GM18526 (cell line): ENCODE measurements around the gene PCDHGC5.

ENCODE experiments used
- POLR2A ChIP-seq: IDR thresholded peaks from 3 replicates; pipeline ENCODE4 v1.6.1; 2011; ENCODE audit not compliant: insufficient read length; ENCODE audit errors: extremely low read depth

The PCDHGC5 gene

DNA sequence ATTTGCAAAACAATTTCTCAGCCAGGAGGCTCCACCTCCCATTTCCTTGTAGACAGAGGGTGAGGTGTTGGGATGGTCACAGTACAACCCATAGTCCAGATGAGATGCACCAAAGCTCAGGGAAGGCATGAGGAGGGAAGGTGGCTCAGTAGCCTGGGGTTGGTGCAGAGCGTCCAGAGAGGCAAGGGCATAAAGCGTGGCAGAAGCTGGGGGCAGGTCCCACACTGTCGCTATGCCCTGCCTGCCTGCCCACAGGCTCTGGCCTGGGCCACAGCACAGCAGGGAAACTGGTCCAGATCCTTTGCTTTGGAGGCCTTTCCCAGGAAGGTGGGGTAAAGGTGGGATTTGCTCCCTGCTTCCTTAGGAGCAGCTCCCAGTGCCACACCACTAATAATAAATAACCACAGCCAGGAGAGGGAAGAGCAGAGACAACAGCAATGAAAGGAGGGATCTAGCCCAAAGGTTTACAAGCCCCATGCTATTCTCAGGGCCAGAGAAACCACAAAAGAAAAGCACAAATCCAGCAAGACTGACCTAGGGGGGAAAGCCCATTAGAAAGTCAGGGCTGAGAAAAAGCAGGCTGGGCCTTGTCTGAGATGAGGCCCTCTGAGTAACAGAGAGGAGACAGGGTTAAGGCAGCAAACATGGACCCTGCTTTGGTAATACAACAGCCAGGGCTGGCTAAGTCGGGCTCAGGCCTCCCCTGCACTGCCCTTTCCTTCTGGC is 27.2 kb downstream of the PCDHGC5 start:
- no peak for TF ChIP-seq POLR2A

DNA sequence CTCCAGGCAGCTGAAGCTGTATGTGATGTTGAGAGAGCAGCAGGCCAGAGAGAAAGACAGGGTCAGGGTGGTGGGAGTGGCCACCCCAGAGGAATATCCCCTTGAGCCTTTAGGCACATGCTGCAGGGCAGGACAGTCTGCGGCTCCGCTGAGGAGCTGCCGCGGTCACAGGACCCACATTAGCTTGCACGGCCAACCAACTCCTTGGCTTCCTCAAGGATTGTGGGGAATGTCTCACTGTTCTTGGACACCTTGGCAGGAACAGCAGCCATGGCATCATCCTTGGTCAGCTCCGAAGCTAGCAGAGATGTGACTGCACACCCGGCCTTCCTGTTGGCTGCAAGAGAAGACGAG is 27.8 kb downstream of the PCDHGC5 start:
- TF ChIP-seq POLR2A: no peak

DNA sequence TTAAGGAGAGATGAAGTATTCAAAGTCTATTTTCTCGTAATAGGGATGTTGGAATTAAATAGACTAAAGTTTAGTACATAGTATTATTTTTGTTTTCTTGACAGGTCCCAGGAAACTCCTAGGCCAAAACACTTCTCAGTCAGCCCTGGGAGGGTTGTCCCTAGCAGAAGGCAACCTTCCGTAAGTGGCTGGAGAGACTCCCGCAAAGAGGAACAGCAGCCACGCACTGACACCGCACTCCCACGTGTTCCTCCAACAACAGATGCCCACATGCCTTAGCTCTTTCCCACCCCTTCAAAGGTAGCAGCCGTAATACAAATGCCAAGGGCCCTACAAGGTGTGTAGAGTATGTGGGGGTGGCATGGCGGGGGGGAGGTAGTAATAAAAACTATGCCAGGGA is 28.4 kb downstream of the PCDHGC5 start:
- no peak for TF ChIP-seq POLR2A

DNA sequence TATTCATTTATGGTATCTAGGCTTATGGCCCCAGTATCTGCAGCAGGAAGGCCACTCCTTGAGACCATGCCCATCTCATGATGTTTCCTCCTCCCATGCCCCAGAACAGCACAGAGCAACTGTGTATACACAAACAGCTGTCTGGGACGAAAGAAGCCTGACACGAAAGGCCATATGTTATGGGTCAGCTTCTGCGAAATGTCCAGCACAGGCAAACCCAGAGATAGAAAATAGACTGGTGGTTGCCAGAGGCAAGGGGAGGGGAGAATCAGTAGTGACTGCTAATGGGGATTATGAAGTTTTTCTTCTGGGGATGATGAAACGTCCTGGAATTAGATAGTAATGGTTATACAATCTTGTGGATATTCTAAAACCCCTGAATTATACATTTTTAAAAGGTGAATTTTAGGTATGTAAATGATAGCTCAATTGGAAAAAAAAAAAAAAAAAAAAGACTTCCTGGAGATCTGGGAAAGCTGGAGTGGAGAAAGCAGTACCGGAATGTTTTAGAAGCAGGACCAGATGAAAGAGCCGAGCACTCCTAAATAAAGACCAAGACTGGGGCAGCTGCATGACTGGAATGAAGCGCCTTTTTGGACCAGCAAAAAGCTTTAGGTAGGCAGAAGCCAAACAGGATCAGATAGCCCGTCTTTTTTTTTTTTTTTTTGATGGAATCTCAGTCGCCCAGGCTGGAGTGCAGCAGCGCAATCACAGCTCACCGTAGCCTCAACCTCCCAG is 29.2 kb downstream of the PCDHGC5 start:
- no peak for TF ChIP-seq POLR2A

DNA sequence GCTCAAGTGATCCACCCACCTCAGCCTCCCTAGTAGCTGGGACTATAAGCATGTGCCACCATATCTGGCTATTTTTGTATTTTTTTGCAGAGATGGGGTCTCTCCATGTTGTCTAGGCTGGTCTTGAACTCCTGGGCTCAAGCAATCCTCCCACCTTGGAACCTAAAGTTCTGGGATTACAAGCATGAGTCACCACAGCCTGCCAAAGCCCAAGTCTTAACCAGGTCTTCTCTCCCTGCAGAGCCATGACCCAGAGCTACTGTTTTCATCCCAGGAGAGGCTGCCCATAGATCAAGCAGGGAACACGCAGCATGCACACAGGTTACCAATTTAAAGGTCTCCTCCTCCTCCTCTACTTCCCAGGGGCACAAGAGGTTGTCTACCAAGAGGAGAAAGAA is 29.7 kb downstream of the PCDHGC5 start:
- TF ChIP-seq POLR2A: no peak

DNA sequence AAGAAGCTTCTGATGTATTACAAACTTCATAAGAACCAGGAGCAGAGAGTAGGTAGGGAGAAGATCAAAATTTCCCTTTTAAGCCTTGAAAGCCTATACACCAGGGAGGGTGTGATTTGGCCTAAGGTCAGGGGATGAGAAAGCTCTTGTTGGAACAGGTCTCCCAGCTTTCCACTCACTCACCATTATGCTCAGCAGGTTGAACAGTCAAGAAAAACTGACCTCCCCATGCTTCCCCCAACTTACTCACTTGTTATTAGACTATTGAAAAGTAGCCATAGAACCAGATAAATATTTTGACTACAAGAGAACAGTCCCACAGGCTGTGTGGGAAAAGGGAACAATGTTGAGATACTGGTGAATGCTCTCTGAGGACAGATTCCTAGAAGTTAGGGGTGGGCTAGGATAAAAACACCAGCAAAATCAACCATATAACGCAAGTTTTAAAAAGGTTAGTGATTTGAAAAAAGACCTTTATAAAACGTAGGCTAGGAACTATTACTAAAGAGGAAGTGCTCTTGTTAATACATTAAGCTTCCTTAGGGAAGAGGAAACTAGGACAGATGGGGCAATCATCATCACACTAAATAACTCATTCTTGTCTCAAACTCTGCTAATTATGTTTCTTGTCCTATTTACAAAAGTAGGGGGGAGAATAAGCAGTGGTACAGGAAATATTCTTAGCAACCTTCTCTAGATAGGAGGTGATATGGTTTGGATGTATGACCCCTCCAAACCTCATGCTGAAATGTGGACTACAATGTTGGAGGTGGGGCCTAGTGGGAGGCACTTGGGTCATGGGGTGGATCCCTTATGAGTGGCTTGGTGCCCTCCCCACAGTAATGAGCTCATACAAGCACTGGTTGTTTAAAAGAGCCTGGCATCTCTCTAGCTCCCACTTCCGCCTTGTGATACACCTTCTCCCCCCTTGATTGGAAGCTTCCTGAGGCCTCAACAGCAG is 31.0 kb downstream of the PCDHGC5 start:
- no peak for TF ChIP-seq POLR2A

DNA sequence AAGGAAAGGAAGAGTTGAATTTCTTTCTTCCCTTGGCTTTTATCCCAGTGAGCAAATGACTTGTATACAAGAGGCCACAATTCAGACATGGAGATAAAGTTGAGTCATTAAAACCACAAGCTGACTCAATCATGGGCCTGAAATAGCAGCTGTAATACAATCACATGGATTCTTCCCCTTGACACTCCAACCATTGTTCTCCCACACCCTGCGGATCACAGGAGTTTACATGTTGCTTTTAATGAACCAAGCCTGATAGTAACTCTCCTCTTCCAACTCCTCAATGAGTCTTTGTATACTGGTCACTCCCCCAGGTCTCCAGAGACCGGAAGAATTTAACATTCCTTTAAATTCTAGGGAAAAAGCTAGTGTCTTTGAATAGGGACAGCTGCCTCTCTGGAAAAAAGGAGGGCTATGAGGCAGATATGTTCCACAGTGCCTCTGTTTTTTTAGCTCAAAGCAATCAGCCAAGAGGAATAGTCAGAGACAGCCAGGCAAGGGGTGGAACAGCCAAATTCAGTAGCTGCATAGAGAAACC is 32.4 kb downstream of the PCDHGC5 start:
- no peak for TF ChIP-seq POLR2A

DNA sequence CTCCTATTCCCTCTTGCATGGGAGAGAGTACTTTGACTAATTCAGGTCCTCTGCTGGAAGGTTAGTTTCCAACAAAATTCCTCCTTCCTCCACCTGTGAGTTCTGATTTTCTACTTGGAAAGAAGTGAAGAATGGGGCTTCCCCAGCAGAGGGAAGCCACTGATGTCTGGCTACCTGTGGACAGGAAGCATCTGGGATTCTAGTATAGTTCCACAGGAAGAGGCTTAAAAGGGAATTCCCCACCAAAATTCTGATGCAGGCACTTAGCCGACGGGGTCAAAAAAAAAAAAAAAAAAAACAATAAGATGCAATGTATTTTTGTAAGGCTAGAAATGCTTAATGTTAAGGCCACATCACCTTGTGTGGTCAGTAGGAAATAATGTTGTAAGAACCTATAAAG is 33.4 kb downstream of the PCDHGC5 start:
- TF ChIP-seq POLR2A: no peak

DNA sequence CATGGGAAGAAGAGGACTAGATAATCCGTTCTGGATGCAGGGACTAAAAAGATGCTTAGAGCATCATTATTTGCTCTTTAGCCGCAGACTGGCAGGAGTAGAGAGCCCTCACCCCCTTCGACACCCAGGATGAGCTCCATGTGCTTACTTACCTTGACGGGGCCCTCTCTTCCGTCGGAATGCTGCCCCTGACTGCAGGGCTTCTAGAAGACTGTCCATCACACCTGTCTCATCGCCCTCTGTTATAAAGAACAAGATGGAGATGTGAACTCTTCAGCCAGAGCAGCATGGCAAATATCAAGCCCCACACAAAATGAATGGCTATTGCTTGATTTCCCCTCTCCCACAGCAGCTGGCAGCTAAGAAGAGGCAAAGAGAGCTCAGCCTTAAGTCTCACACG is 35.1 kb downstream of the PCDHGC5 start:
- no peak for TF ChIP-seq POLR2A

DNA sequence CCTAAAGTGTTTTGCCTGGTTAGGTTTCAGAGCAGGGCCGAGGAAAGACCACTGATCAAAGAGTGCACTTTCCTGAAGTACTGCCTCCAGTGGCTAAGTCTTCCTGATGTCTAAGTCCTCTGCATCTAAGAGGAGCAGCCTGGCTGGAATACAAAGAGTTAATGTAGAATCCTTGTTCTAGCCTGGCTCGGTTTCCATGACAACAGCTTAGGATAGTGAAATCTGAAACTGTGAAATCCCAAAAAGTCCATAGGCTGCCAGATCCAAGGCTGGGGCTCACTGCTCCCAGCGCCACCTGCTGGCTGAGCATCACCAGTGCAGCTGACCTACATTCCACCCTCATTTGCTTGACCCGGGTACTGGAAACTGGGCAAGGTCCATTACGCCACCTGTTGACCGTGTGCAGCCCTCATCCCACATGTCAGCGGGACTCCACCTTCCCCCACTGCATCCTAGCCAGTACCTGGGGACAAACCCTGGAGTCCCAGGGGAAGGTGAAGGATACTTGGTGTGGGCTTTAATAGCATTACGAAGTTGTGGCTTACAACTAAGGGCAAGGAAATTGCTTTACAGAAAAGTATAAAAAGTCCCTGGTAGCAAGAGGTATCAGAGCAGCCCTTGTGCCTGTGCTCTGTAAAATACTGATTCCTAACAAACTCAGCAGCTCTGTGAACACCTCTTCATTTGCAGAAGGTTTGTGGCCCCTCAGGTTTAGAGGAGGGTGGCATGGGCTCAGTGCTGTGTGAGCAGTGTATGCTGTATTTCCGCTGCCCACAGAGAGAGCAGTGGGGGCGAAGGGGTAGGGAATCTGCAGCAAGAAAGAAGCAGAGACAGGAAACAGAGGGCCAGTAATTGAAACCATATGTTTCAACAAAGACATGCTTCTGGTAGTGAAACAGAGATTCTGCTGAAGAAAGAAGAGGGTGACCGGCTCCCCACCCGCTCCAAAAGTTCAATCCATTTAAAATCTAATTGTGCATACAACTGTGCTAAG is 36.0 kb downstream of the PCDHGC5 start:
- no peak for TF ChIP-seq POLR2A

DNA sequence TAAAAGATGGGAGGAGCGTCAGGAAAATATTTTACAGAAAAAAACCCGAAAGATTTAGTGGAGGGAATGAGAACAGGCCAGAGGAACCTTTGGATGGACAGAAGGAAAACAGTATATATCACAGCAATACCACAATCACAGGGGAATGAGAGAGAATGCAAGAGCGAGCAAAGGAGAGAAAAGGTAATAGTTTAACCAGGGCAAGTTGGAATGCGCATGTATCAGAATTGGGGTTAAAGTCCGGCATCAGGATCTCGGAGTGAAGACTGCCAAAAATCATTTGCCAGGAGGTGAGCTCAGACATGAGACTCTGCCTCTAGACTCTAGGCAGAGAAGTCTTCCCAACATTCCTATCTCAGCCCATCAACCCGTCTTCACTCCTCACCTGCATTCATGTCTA is 36.8 kb downstream of the PCDHGC5 start:
- TF ChIP-seq POLR2A: no peak

DNA sequence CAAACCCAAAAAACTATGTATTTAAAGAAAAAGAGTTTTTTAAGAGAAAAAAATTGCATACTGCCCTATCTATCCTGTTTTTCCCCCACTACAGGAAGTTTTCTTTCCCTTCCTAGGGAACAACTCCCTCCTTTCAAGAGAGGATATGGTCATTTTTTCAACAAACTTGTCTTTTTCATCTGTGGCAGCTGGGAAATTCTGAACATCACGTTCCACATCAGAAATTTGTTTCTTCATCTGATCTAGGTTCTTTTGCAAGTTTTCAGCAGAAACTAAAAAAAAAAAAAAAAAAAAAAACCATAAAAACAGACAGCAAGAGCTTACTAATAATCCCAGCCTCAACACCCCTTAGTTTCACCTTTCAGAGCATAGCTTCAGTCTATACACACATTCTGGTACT is 38.5 kb downstream of the PCDHGC5 start:
- TF ChIP-seq POLR2A: no peak

DNA sequence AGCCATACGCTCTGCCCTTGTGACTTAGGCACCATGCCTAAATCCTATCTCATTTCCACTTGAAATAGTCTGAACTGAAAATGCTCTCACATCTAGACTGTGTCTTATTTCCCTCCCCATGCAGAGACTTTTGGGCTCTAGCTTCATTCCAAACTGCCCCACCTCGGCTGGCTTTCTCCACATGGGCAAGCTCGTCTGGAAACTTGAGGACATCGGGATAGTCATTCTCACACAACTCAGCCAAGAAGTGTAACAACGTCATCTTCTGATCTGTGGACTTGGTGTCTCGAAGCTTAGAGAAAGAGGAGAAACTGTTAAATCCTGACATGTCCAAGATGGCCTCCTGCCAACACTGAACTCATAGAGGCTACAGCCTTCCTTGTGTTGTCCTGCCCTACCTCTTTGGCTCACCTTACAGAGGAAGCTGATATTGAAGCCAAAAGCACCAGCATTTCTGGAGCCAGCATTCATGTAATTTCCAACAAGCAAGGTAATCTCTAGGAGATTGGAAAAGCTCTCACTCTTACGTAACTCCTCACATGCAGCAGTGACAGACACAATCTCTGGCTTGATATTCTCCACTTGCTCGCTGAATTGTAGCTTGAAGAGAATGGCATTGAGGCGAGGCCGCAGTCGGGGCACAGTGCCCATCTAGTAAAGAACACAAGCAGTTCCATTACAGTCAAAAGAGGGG is 39.6 kb downstream of the PCDHGC5 start:
- TF ChIP-seq POLR2A: no peak

DNA sequence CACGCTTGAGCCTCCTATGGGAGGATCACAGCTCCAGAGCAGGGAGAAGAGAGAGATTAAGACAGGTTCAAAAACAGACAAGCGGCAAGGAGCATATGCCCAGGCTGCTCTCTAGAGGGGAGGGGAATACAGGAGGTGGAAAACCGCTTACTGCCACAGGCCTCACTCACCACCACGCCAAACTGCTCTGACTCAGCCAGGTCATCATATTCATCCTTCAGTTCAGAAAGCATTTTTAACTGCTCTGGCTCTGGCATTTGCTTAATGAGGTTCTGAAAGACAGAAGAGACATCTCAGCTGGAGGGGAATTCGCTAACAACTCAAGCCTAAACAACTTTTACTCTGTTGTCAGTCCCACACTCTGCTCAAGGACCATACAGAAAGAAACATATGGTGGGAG is 40.1 kb downstream of the PCDHGC5 start:
- TF ChIP-seq POLR2A: no peak
